ENCODE results near the gene CASZ1. TPM values are rescaled to one million over a fixed set of nuclear protein-coding genes. Genes with fewer than 3 reads are reported as not detected.

CASZ1 gene
- polyA plus RNA-seq, 4 donors = 13.5 to 23.0 (median 14.5) TPM

- Histone ChIP-seq H3K4me1 (ENCODE audit: control insufficient read depth in 3 of 3, insufficient read depth in 2 of 3, low read depth in 1 of 3, low read length in 2 of 3) (peaks cover 0 to 37% (median 2%) of the 10 kb centered on the region in 3 donors), H3K4me3 (ENCODE audit: low read depth in 1 of 3, low read length in 3 of 3) (peak overlapping the region in 2 of 3 donors; percentile 62 to 83), H3K27ac (ENCODE audit: low read depth in 1 of 3, low read length in 2 of 3) (peak overlapping the region; percentile 66 to 90 (median 83)), H3K27me3 (ENCODE audit: control insufficient read depth in 3 of 3, insufficient read depth in 3 of 3, low read length in 3 of 3) (peaks cover 0 to 12% (median 9%) of the 10 kb centered on the region in 3 donors), H3K9me3 (ENCODE audit: control insufficient read depth in 2 of 2, insufficient read depth in 1 of 2, low read depth in 1 of 2, low read length in 1 of 2) (no peaks in the 10 kb centered on the region), H3K36me3 (ENCODE audit: control insufficient read depth in 3 of 3, insufficient read depth in 2 of 3, low read depth in 1 of 3, low read length in 3 of 3) (no peaks in the 10 kb centered on the region)
- FAIRE-seq (peak; percentile 59), DNase-seq (peak; percentile 89 to 98)
- WGBS, 3 donors = 0 to 3% (median 2%) methylated on average over 9 of the region's 9 CpGs
These were observed 3.3 kb downstream of the CASZ1 start for GRCh38 chr1:10793129-10793651.

GRCh38 chr1:10791105-10791951, 5.1 kb downstream of the CASZ1 start:
- H3K4me3 ChIP-seq (ENCODE audit: low read depth in 1 of 3, low read length in 3 of 3) = peak overlapping the region in 1 of 3 donors; percentile 0
- H3K36me3 ChIP-seq (ENCODE audit: control insufficient read depth in 3 of 3, insufficient read depth in 2 of 3, low read depth in 1 of 3, low read length in 3 of 3) = no peaks in the 10 kb centered on the region
- peak; percentile 15 for FAIRE-seq
- H3K4me1 ChIP-seq (ENCODE audit: control insufficient read depth in 3 of 3, insufficient read depth in 2 of 3, low read depth in 1 of 3, low read length in 2 of 3) = peaks cover 0 to 36% (median 2%) of the 10 kb centered on the region in 3 donors
- peaks cover 0 to 10% (median 9%) of the 10 kb centered on the region in 3 donors for H3K27me3 ChIP-seq (ENCODE audit: control insufficient read depth in 3 of 3, insufficient read depth in 3 of 3, low read length in 3 of 3)
- 7 to 21% (median 17%) methylated on average over 8 of the region's 8 CpGs for WGBS, 3 donors
- no peaks in the 10 kb centered on the region for H3K9me3 ChIP-seq (ENCODE audit: control insufficient read depth in 2 of 2, insufficient read depth in 1 of 2, low read depth in 1 of 2, low read length in 1 of 2)
- peak; percentile 86 to 92 for DNase-seq
- H3K27ac ChIP-seq (ENCODE audit: low read depth in 1 of 3, low read length in 2 of 3) = peak overlapping the region; percentile 72 to 83 (median 80)

- H3K4me1 ChIP-seq (ENCODE audit: control insufficient read depth in 3 of 3, insufficient read depth in 2 of 3, low read depth in 1 of 3, low read length in 2 of 3) = peaks cover 0 to 36% (median 2%) of the 10 kb centered on the region in 3 donors
- H3K27ac ChIP-seq (ENCODE audit: low read depth in 1 of 3, low read length in 2 of 3) = peak overlapping the region; percentile 3 to 15 (median 14)
These were observed 6.4 kb downstream of the CASZ1 start for GRCh38 chr1:10789803-10790702.

GRCh38 chr1:10789047-10789791, 7.2 kb downstream of the CASZ1 start:
- no peak overlapping the region for H3K4me3 ChIP-seq (ENCODE audit: low read depth in 1 of 3, low read length in 3 of 3)

More at GRCh38 chr1:10789803-10790702, 6.4 kb downstream of the CASZ1 start:
- H3K4me3 ChIP-seq (ENCODE audit: low read depth in 1 of 3, low read length in 3 of 3) = no peak overlapping the region
- H3K36me3 ChIP-seq (ENCODE audit: control insufficient read depth in 3 of 3, insufficient read depth in 2 of 3, low read depth in 1 of 3, low read length in 3 of 3) = no peaks in the 10 kb centered on the region
- no peaks in the 10 kb centered on the region for H3K9me3 ChIP-seq (ENCODE audit: control insufficient read depth in 2 of 2, insufficient read depth in 1 of 2, low read depth in 1 of 2, low read length in 1 of 2)
- H3K27me3 ChIP-seq (ENCODE audit: control insufficient read depth in 3 of 3, insufficient read depth in 3 of 3, low read length in 3 of 3) = peaks cover 0 to 6% (median 2%) of the 10 kb centered on the region in 3 donors
- 22 to 56% (median 37%) methylated on average over 27 of the region's 27 CpGs for WGBS, 3 donors
- DNase-seq (peak; percentile 39 to 40), FAIRE-seq (no peak)

GRCh38 chr1:10788592-10789006, 7.8 kb downstream of the CASZ1 start:
- no peaks in the 10 kb centered on the region for H3K36me3 ChIP-seq (ENCODE audit: control insufficient read depth in 3 of 3, insufficient read depth in 2 of 3, low read depth in 1 of 3, low read length in 3 of 3)
- DNase-seq (no peak), FAIRE-seq (no peak)
- no peak overlapping the region for H3K27ac ChIP-seq (ENCODE audit: low read depth in 1 of 3, low read length in 2 of 3)
- 28 to 45% (median 29%) methylated on average over 10 to 11 of the region's 11 CpGs for WGBS, 3 donors
- H3K27me3 ChIP-seq (ENCODE audit: control insufficient read depth in 3 of 3, insufficient read depth in 3 of 3, low read length in 3 of 3) = peaks cover 0 to 5% (median 0%) of the 10 kb centered on the region in 3 donors
- no peak overlapping the region for H3K4me3 ChIP-seq (ENCODE audit: low read depth in 1 of 3, low read length in 3 of 3)
- H3K4me1 ChIP-seq (ENCODE audit: control insufficient read depth in 3 of 3, insufficient read depth in 2 of 3, low read depth in 1 of 3, low read length in 2 of 3) = peaks cover 0 to 36% (median 2%) of the 10 kb centered on the region in 3 donors
- no peaks in the 10 kb centered on the region for H3K9me3 ChIP-seq (ENCODE audit: control insufficient read depth in 2 of 2, insufficient read depth in 1 of 2, low read depth in 1 of 2, low read length in 1 of 2)

More at GRCh38 chr1:10789047-10789791, 7.2 kb downstream of the CASZ1 start:
- WGBS, 3 donors = 48 to 64% (median 53%) methylated on average over 7 to 8 of the region's 8 CpGs
- Histone ChIP-seq H3K27ac (ENCODE audit: low read depth in 1 of 3, low read length in 2 of 3) (peak overlapping the region in 1 of 3 donors; percentile 15), H3K9me3 (ENCODE audit: control insufficient read depth in 2 of 2, insufficient read depth in 1 of 2, low read depth in 1 of 2, low read length in 1 of 2) (no peaks in the 10 kb centered on the region), H3K36me3 (ENCODE audit: control insufficient read depth in 3 of 3, insufficient read depth in 2 of 3, low read depth in 1 of 3, low read length in 3 of 3) (no peaks in the 10 kb centered on the region), H3K27me3 (ENCODE audit: control insufficient read depth in 3 of 3, insufficient read depth in 3 of 3, low read length in 3 of 3) (peaks cover 0 to 5% (median 0%) of the 10 kb centered on the region in 3 donors), H3K4me1 (ENCODE audit: control insufficient read depth in 3 of 3, insufficient read depth in 2 of 3, low read depth in 1 of 3, low read length in 2 of 3) (peaks cover 0 to 36% (median 2%) of the 10 kb centered on the region in 3 donors)
- DNase-seq (no peak), FAIRE-seq (no peak)

- H3K4me3 ChIP-seq (ENCODE audit: low read depth in 1 of 3, low read length in 3 of 3) = no peak overlapping the region
- no peak overlapping the region for H3K27ac ChIP-seq (ENCODE audit: low read depth in 1 of 3, low read length in 2 of 3)
- no peaks in the 10 kb centered on the region for H3K9me3 ChIP-seq (ENCODE audit: control insufficient read depth in 2 of 2, insufficient read depth in 1 of 2, low read depth in 1 of 2, low read length in 1 of 2)
- H3K27me3 ChIP-seq (ENCODE audit: control insufficient read depth in 3 of 3, insufficient read depth in 3 of 3, low read length in 3 of 3) = peaks cover 0 to 5% (median 0%) of the 10 kb centered on the region in 3 donors
- WGBS, 3 donors = 79 to 88% (median 82%) methylated on average over 20 to 21 of the region's 21 CpGs
- FAIRE-seq = no peak
- no peaks in the 10 kb centered on the region for H3K36me3 ChIP-seq (ENCODE audit: control insufficient read depth in 3 of 3, insufficient read depth in 2 of 3, low read depth in 1 of 3, low read length in 3 of 3)
- H3K4me1 ChIP-seq (ENCODE audit: control insufficient read depth in 3 of 3, insufficient read depth in 2 of 3, low read depth in 1 of 3, low read length in 2 of 3) = peaks cover 0 to 37% (median 4%) of the 10 kb centered on the region in 3 donors
- no peak for DNase-seq
These were observed 9.2 kb downstream of the CASZ1 start for GRCh38 chr1:10787286-10787685.

- H3K27ac ChIP-seq (ENCODE audit: low read depth in 1 of 3, low read length in 2 of 3) = no peak overlapping the region
- H3K9me3 ChIP-seq (ENCODE audit: control insufficient read depth in 2 of 2, insufficient read depth in 1 of 2, low read depth in 1 of 2, low read length in 1 of 2) = no peaks in the 10 kb centered on the region
- peaks cover 0 to 31% (median 4%) of the 10 kb centered on the region in 3 donors for H3K4me1 ChIP-seq (ENCODE audit: control insufficient read depth in 3 of 3, insufficient read depth in 2 of 3, low read depth in 1 of 3, low read length in 2 of 3)
- H3K27me3 ChIP-seq (ENCODE audit: control insufficient read depth in 3 of 3, insufficient read depth in 3 of 3, low read length in 3 of 3) = peaks cover 0 to 3% (median 0%) of the 10 kb centered on the region in 3 donors
- H3K36me3 ChIP-seq (ENCODE audit: control insufficient read depth in 3 of 3, insufficient read depth in 2 of 3, low read depth in 1 of 3, low read length in 3 of 3) = no peaks in the 10 kb centered on the region
- FAIRE-seq = no peak
- H3K4me3 ChIP-seq (ENCODE audit: low read depth in 1 of 3, low read length in 3 of 3) = no peak overlapping the region
- DNase-seq = no peak
- WGBS, 3 donors = 59 to 80% (median 72%) methylated on average over 30 of the region's 30 CpGs
These were observed 10.5 kb downstream of the CASZ1 start for GRCh38 chr1:10785728-10786638.
